NCI-H526 treated with DMSO at 0.1 percent for 48 hours (cell line): ENCODE results near the gene KCNIP1.

Experiments used
- DNase-seq: peaks from one replicate; lab custom pipeline; 2025; lab: John Stamatoyannopoulos, UW

Gene KCNIP1

DNA sequence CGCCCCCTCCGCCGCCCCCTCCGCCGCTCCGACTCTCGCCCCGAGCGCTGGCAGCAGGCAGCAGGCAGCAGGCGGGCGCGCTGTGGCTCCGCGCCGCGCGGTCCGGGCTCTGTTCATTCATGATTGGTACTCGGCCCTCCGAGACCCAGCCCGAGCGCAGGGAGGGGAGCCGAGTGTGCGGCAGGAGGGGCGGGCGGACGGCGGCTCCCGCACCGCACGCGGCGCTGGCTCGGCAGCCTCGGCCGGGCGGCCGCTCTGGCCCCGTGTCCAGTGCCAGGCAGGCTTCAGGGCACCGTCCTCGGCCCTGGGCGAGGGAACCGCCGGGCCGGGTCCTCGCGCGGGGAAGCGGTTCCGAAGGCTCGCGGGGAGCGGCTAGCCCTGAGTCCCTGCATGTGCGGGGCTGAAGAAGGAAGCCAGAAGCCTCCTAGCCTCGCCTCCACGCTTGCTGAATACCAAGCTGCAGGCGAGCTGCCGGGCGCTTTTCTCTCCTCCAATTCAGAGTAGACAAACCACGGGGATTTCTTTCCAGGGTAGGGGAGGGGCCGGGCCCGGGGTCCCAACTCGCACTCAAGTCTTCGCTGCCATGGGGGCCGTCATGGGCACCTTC, at the start of gene KCNIP1:
KCNIP1 (plus strand) TSS at position 31 of the 607 bp plus-strand sequence.
- peak; percentile 26 for DNase-seq

DNA sequence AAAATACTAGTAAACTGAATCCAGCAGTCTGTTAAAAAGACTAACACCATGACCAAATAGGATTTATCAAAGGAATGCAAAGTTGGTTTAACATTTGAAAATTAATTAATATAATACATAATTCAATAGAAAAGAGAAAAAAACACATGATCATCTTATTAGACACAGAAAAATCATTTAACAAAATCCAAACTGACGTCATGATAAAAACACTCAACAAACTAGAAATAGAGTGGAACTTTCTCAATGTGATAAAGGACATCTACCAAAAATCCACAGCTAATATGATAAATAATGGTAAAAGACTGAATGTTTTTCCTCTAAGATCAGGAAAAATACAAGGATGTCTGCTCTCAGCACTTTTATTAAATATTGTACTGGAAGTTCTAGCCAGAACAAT, 40.4 kb upstream of the KCNIP1 start:
- DNase-seq: no peak

DNA sequence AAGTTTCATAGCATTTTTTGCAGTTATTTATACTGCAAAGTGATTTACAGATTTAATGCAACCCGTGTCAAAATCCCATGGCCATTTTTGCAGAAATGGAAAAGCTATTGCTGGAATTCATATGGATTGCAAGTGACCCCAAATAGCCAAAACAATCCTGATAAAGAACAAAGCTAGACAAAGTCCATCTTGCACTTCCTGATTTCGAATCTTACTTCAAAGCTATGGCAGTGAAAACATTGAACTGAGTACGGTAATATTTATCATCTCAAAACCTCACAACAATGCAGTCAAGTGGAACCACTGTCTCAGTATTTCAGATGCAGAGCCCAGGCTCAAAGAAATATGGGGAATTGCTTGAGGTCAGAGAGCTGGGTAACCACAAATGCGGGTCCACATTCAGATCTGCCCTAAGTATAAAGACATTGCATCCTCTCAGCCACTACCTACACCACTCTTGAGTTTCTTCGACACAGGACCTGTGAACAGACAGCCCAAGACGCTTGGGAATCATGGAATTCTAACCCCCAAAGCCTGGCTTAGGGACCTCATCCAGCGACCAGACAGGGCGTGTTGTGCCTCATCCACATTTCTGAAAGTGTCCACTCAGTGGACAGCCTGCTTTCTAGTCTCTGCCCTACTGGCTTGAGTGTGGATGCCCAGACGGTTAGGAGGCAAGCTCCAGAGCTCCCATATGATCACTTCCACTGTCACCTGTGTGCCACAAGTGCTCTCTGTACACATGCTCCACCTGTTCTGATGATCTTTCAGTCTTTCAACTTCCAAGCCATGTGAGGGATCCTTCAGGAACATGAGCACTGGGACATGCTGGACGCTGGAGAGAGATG, 39.3 kb upstream of the KCNIP1 start:
- DNase-seq: no peak

DNA sequence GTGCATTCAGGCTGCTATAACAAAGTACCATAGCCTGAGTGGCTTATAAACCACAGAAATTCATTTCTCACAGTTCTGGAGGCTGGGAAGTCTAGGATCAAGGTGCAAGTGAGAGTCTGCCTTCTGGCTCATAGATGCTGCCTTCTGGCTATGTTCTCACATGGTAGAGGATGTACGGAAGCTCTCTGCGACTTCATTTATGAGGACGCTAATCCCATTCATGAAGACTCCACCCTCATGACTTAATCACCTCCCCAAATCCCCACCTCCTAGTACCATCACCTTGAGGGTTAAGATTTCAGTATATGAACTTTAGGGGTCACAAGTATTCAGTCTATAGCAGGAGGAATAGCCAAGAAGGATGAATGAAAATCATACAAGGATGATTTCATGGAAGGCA, 37.3 kb upstream of the KCNIP1 start:
- DNase-seq: no peak

DNA sequence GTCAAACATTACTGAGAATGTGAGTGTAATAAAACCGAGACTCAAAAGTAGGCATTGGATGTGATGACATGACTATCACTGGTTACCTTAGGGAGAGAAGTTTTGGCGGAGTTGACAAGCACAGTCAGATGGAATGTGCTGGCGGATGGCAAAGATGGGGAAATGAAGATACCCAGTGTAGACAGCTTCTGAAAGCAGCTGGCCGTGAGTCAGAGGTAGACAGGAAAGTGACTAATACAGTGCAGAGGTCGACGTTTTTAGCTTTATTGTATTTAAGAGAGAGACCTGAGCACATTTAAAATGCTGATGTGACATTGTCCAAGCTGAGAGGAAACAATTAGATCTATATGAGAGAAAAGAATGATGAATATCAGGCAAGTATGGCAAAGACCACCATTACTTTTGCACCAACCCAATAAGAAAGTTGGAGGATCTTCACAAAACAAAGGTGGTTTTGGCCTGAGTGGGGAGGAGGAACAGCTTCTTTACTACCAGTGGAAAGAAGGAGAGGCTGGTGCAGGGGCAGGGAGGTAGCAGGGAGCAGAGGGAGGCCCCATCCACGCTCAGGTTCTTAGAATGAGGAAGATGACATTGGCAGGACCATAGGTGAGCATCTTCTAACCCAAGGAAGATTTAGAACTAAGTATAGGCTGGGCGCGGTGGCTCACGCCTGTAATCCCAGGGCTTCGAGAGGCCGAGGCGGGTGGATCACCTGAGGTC, 36.7 kb upstream of the KCNIP1 start:
- DNase-seq: no peak

DNA sequence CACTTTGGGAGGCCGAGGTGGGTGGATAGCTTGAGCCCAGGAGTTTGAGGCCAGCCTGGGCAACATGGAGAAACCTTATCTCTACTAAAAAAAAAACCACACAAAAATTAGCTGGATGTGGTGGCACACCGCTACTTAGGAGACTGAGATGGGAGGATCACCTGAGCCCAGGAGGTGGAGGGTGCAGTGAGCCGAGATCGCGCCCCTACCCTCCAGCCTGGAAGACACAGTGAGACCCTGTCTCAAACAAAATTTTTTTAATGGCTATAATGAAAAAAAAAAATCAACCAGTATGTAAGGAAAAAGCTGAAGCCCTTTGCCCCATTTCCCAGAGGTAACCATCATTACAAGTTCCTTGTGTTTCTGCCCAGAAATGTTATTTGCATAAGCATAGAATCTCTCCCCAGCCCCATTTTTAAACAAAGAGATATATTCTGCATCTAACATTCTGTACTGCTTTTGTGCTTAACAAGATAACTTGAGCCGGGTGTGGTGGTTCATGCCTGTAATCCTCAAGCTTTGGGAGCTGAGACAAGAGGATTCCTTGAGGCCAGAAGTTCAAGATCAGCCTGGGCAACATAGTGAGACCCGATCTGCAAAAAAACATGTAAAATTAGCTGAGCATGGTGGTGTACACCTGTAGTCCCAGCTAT, 35.1 kb upstream of the KCNIP1 start:
- no peak for DNase-seq

DNA sequence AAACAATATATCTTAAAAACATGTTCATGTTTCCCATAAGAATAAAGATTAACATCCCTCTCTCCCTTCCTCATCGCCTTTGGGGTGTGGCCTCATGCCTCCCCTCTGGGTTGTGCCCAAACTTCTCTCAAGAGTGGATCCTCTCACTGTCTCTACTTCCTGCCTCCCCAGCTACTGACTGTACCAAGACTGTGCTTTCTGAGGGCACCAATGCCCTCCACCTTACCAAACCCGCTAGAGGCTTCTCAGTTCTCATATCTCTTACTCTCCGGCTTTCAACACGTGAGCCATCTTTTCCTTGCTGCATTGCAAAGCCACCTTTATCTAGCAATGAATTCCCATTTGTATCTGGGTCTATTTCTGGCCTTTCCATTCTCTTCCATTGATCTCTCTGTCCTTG, 34.4 kb upstream of the KCNIP1 start:
- no peak for DNase-seq

DNA sequence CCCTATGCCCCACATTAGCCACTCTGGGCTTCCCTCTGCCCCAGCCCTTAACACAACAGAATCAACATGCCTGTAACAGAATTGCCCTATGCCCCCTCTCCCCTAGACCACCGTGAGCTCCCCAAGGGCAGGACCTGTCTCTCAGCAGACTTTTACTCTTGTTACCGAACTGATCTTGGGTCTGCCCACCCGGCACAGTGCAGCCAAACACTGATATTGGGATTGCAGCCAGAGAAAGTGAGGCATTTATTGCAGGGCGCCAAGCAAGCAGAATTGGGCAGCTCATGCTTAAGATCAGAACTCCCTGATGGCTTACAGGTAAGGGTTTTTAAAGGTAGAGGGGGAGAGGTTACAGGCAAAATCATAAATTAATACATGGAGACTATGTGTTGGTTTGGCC, 33.5 kb upstream of the KCNIP1 start:
- no peak for DNase-seq

DNA sequence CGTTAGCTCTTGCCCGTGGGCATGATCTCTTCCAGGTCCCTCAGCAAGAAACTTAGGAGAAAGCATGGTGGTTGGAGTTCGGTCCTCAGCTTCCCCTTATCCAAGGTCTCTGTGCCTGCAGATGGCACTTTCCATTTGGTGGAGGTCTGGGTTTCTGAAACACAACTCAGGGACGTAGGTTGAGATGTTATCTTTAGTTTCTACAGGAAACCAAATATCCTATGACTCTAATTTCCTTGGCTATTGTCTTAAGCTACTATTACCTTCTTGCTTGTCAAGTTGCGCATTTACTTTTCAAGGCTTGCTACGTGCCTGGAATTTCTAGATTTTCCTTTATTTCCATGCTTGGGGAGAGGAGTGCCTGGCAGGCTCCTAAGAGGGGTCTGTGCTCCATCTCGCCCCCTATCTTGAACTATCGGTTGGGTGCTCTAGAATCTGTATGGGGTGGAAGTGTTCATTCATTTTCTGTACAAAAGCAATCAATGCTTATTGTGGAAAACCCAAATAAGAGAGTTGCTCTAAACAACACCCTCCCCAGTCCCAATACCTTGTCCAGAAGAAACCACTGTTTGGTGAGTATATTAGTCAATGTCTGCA, 32.9 kb upstream of the KCNIP1 start:
- DNase-seq: no peak

DNA sequence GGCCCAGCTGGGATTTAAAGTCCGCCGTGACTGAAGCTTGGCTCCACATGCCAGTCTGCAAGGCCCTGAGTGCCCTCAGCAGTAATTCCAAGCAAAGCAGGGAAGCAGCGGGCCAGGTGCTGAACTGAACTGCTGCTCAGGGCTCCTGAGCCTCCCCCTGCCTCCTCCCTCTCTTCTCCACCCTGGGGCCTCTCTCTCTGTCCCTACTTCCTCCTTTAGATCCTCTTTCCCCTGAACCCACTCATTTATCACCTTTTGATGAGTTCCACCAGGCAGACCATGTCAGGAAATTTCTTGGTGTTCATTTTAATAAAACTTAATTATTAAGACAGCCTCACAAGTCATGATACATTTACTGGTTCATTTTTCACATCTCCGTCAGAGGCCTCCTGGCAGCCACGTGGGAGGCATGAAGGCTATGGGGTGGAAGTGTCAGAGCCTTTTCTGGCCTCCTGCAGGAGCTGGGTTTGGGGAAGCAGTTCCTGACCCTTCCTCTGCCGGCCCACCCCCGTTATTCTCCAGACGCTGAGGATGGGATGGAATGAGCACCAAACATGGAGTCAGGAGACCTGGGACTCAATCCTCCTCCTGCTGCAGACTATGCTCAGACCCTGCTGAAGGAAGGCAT, 32.2 kb upstream of the KCNIP1 start:
- DNase-seq: no peak

DNA sequence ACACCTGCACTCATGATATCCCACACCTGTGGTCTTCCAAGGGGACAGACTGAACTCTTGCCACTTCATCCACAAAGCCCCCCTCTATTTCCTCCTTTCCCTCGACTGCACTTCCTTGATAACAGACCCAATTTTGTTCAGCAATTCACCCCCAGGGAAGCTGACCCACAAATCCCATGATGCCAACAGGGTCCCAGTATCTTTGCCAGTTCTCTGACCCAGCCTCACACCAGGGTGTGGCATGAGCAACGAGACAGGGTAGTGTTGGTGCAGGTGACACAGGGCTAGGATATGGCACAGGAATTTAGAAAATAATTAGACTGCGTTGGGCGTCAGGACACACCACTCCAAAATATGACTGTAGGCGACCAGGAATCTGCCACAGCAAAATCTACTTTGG, 30.2 kb upstream of the KCNIP1 start:
- DNase-seq: no peak

DNA sequence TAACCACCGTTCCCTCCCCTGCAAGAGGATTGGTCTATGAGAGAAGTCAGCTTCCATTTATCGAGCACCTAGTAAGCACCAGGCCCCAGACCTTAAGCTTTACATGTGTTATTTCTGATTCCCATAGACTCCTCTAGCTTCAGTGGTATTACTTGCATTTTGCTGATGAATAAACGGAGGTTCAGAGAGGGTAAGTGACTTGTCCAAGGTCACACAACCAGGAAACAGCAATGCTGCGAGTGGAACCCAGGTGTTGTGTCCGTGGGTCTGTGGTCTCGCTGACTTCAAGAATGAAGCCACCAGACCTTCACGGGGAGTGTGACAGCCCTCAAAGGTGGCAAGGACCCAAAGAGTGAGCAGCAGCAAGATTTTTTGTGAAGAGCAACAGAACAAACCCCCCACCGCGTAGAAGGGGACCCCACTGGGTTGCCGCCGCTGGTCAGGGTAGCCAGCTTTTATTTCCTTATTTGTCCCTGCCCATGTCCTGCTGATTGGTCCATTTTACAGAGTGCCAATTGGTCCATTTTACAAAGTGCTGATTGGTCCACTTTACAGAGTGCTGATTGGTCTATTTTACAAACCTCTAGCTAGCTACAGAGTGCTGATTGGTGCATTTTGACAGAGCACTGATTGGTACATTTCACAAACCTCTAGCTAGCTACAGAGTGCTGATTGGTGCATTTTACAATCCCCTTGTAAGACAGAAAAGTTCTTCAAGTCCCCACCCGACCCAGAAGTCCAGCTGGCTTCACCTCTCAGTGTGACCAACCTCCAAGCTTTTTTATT, 29.1 kb upstream of the KCNIP1 start:
- no peak for DNase-seq

DNA sequence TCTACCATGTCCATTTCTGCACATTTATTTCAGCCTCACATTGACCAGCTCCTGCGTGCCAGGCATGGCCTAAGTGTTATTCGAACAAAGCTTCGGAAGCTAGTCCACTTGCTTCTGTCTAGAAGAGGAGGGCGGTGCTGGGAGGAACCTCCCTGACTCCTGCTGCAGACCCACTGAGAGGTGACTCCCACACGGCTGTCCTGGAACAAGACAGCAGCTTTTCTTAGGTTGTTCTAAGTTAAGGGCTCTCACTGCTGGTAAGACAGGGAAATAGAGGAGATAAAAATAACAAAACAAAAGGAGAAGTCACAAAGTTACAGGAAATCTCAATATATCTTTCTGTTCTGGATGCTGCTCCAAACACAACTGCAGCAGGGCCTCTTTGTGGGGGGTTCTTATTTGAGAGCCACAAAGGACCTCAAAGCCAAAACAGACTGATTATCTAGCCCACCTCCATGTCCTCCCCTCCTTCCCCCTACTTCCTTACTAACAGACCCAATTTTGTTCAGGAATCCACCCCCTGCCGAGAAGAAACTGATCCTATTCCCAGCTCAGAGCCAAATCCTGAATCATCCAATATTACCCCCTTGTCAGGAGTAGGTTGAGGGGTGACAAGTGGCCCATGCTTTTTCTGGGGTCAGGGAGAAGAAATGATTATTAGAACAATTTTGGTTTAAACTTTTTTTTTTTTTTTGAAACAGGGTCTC, 28.4 kb upstream of the KCNIP1 start:
- DNase-seq: no peak

DNA sequence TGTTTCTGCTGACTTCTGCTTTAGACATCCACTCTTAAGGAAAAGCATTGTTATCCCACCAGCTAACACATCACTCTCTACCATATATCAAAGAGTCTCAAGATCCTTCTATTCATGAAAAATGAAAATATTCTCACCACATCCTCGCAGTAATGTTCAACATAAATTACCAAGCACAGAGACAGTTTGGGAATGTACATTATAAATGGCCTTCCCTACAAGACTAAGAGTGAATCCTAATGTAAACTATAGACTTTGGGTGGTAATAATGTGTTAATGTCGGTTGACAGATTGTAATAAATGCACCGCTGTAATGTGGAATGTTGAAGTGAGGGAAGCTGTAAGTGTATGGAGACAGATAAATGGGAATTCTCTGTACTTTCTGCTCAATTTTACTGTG, 27.1 kb upstream of the KCNIP1 start:
- no peak for DNase-seq

DNA sequence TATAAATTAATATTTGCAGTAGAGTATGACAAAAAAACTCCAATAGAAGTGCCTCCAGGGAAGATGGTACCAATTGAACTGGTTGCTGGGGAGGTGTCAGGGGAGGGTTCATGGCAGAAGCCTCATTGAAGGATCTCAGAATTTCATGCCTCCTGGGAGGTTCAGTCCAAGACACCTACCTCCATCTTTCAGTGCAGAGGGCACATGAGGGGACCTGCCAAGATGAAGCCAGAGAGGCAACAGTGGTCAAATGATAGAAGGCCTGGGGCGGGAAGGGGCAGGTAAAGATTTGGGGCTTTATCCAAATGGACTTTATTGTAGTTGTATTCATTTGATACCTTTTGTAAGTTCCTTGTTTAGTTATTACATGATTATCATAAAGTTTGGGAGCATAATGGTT, 25.9 kb upstream of the KCNIP1 start:
- no peak for DNase-seq

DNA sequence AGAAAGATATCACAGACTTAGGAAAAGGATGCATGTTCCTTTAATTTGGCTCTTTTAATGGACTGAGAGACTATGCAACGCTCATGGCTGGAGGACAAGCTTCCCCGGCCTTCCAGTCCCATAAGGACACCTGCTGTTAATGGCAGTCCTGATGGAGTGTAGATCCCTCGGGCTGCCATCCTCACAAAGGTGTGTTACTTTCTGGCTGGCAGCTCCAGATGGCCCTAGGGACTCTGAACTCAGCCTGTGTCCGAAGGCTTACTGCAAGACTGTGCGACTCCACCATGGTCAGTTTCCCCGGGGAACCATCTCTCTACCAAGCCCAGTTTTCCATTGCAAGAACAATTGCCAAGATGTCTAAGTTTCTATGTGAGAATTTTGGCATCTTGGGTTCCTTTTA, 25.5 kb upstream of the KCNIP1 start:
- DNase-seq: no peak

DNA sequence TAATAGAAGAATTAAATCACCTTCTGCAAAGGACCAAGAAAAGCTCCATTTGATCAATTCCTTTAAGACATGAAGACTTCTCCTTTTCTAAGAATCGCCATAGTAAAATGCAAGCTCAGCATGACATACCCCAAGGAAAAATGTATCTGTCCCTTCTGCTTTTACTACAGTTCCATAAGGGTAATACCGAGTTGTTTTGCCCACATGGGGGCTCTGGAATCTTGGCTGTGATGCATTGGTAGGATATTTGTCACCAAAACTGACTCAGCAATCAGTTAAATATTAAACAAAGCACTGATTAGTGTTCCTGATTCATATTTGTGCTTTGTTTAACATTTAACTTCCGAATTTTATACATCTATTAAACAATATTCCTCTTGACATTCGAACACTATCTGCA, 24.3 kb upstream of the KCNIP1 start:
- no peak for DNase-seq

DNA sequence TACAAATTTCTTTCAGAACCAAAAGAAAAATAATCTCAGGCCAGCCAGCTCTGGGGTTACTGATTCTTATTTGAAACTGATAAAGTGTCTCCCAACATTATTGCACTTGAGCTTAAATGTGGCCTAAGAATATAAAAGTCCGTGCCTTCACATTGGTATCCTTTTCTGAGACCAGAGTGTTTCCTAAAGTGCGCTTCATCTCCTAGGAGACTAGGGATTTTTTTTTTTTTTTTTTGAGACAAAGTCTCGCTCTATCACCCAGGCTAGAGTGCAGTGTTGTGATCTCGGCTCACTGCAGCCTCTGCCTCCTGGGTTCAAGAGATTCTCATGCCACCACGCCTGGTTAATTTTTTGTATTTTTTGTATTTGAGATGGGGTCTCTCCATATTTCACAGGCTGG, 23.6 kb upstream of the KCNIP1 start:
- no peak for DNase-seq

DNA sequence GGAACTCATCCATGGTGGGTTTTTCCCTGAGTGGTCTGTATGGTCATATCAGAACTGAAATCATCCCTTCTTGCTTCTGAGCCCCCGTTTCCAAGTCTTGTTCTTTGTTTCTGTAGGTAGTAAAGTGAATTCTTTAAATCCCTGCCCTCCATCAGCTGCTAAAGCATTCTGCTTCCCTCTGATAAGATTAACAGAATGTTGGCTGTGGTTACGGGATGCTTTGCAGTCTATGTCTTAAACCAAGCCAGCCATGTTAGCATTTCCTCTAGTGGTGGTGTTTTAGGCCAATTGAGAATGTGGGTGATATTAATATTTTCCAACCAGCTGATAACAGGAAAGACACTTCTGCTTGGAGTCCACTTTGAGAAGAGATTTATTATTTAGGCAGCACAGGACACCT, 22.0 kb upstream of the KCNIP1 start:
- no peak for DNase-seq

DNA sequence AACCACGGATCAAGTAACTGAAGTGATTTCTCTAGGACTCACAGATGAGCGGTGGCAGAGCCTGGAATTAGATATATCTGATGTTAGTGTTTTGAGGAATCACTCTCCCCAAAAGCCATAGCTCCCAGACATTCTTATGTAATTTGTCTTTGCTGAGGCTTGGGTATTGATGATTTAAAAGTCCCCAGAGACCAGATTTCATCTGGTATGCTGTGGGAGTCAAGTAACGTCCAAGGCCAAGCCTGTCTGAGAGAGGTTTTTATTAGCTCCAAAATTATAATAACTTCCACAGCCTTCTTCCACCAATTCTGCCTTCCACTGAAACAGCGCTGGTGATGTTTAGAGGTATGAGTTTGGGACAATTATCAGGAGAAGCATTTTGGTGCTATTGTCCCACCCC, 21.3 kb upstream of the KCNIP1 start:
- DNase-seq: no peak
